Measurements from ENCODE around the gene IDI2.

Gene IDI2

GRCh38 chr10:976316-976715 lies 49.3 kb downstream of the IDI2 start:
- DNase-seq: no peak

- DNase-seq: no peak
Observed at GRCh38 chr10:974785-975074, 50.9 kb downstream of the IDI2 start.

DNA sequence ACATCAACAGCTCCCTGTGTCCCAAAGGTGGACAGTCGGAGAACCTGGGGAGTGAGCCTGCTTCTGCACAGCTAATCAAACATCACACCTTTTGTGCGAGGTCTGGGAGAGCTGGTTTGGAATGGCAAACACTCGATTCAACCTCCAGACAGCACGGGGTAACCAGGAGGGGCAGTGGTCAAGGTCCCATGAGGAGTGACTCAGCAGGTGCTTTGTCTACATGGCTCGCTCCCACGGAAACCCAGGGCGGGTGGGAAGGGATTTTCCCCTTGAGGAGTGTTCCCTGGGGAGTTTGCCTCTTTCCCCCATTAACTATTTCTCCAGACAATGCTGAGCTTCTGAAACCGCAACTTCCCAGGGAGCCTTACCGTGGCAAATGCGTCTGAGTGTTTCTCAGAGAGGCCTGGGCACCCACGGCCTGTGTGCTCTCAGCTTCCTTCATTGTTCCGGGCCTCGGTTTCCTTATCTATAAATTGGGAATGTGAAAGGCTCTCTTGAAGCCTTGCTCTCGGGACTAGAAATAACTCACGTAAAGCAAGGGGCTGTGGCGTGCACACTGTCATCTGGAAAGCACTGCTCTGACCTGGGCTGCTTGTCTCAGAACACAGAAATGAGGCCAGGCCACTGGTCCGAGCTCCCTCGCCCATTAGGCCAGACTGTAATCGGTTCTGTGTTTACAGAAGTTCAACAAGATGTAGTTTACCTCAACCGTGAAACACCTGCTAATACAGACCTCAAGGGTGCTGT lies 51.4 kb downstream of the IDI2 start:
- no peak for DNase-seq

DNA sequence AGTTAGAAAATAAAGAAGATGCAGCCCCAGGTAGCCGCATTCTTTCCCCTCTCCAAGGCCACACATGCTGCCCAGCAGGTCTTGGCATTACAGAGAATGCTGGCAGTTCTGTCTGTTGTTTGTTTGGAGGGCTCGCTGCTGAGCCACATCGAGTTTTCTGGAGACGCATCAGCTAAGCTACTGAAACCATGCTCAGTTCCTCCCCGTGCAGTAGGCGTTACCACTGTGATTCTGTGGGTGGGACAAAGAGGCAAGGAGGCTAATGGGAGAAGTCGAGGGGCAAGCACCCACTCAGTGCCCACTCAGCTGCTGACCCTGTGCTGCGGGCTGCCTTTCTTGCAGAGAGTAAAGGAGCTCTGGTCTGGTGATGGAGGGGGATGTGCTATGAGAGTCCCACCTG lies 52.9 kb downstream of the IDI2 start:
- no peak for DNase-seq

DNA sequence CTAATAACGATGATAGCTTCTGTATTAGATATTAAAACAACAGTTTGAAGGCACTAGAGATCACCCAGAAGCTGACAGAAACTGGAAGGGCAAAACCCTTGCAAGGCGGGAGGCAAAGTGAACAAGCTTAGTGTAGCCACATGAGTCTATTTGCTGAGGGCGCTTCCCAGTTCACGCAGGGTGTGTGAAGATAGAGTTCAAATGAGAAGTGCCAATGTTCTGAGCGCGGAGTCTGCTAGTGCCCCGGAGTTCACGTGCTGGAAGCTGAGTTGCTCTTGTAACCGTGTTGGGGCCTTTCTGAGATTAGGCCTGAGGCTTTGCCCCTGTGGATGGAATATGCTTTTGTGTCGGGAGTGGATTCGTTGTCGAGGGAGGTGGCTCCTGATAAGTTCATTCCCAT lies 54.0 kb downstream of the IDI2 start:
- no peak for DNase-seq

DNA sequence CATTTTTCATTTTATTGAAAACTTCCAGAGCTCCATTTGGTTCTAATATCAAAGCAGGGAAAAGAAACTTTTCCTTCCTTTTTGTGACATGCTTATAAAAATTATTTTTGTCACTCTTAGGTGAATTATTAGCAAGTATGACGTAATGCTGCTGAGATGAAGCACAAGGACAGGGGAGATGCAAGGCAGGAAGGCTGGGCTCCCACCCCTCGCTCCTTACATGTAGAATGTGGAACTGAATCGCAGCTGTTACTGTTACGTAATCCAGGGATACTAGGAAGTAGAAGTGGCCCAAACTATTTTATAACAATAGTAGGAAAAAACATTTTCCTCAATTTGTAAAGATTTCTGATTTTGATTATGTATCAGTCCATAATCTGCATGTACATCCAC lies 54.5 kb downstream of the IDI2 start:
- no peak for DNase-seq

GRCh38 chr10:970311-971149 lies 55.1 kb downstream of the IDI2 start:
- no peak for DNase-seq

DNA sequence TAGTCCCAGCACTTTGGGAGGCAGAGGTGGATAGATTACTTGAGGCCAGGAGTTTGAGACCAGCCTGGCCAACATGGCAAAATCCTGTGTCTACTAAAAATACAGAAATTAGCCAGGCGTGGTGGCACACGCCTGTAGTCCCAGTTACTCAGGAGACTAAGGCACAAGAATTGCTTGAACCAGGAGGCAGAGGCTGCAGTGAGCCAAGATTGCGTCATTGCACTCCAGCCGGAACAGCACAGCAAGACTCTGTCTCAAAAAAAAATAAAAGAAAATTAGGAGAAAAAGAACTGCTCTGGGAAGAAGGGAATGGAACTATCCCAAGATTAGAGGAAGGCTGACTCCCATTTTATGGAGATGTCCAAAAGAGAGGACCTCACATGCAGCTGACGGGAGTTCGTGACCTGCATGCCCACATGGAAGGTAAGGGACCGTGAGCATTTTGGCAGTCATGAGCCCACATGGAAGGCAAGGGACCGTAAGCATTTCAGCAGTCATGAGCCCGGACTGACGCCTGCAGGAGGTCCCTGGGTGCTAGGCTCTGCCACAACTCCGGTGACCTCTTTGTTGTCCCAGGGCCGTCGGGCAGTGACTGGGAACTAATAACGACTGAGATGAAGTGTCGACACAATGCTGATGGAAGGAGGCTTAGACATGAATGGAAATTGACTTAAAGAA lies 56.0 kb downstream of the IDI2 start:
- DNase-seq: no peak
